Activated CD8-positive, alpha-beta memory T cell treated with anti-CD3 and anti-CD28 coated beads, Interleukin-2, amount 50 U/mL, for 24 hours (primary cell): ENCODE data around the gene CEP192.
"Not testable (repeated sequence)": the region's sequence is repeated elsewhere in the genome, so short reads cannot be mapped to it uniquely, and the experiment has no call there.

Source experiments
- DNase-seq: peaks from one replicate; pipeline ENCODE4 v3.0.0-alpha.2; 2020; ENCODE audit errors: extremely low read depth

Gene CEP192

DNA sequence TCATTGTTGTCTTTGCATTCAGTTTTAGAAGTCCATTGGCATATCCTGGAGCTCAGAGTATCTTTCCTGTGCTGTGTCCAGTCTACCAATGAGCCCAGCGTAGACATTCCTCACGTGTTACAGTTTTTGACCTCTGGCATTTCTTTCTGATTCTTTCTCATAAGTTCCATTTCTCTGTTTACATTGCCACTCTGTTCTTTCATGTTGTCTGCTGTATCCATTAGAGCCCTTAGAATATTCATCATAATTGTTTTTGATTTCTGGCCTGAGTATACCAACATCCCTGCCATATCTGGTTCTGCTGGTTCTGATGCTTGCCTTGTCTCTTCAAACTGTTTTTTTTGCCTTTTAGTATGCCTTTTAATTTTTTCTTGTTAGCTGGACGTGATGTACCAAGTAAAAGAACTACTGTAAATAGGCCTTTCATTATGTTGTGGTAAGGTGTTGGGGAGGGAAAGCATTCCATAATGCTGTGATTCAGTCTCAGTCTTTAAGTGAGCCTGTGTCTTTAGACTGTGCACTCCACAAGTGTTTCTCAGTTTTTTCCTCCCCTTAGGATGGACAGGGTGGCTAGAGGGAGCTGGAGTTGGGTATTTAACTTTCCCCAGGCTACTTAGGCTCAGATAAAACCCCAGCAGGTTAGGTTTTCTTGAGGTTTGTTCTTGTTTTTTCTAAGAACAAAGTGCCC is 35.6 kb downstream of the CEP192 start:
- DNase-seq = no peak

DNA sequence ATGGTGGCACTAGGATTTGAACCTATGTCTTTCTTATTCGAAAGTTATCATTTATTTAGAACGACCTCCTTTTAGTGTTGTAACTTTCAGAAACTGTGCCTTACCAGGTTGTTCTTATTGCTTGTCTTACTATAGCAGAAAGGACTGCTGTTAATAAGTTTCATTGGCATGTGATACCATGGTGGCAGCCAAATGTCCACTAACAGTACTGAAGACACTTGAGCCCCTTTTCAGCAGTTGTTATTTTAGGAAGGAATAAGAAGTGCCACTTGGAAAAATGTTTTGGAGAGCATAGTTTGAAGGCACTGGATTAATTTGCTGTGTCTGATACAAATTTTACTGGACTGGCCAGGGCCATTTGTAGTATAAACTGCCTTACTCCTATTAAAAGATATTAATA is 37.7 kb downstream of the CEP192 start:
- DNase-seq = no peak

GRCh38 chr18:13032173-13032572 is 41.0 kb downstream of the CEP192 start:
- DNase-seq = no peak

- DNase-seq = no peak
Measured at GRCh38 chr18:13035249-13035914, 44.2 kb downstream of the CEP192 start.

DNA sequence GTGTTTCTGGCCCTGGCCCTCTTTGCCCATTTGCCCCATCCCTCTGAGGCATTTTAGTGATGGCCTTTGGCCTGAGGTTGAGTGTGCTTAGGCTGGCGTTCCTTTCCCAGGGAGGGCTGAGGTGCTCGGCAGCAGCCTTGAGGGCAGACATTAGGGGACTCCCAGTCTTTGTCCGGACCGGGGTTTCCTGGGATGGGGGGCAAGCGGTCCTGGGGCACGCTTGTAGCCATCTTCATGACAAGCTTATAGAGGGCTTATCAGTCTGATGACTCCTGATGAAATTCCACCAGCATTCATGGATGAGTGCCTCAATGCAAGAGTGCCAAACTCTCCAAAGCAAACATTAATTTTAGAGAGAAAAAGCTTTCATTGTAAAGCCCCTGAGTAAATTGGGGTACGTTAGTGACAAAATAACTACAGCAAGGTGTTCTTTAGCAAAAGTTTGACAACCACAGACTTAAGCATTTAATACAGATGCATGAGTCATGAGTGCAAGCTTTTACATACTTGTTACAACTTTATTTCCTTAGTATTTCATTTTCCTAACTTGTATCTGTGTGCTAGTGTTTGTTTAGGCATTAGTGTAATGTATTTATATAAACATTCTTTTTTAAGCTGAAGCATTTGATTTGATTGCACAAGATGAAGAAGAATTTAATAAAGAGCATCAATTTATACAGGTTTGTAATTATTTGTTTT is 45.6 kb downstream of the CEP192 start:
- DNase-seq = no peak

DNA sequence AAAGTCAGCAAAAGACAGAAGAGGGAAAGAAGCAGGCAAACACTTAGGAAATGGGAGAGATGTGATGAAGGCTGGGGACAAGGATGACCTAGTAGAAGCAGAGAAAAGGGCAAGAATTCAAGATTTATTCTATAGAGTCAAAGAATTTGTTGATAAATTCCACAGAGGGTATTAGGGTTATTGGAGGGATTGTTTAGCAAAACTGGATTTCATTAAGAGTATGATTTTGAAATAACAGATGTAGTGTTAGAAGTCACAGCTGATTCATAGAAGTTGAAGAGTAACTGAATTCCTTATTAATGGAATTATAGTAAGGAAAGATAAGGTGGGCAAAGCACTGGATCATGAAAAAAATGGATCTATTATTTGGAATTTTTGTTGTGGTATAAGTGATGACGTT is 48.6 kb downstream of the CEP192 start:
- no peak for DNase-seq

DNA sequence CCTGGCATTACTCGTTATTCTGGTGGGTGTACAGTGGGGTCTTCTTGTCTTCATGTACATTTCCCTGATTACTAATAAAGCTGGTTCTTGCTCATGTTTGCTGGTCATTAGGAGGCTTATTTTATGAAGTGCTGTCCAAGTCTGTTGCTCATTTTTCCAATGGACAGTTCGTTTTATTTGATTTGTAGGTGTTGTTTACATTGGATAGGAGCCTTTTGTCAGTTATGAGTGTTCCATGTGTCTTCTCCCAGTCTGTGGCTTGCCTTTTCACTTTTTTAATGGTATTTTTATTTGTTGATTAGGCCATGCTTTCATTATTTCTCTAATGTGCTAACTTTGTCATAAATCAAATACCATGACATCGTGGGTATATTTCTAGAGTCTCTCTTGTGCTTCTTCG is 51.9 kb downstream of the CEP192 start:
- no peak for DNase-seq

- DNase-seq = no peak
Measured at GRCh38 chr18:13048061-13048595, 57.0 kb downstream of the CEP192 start.

GRCh38 chr18:13051159-13051558 is 60.0 kb downstream of the CEP192 start:
- no peak for DNase-seq

DNA sequence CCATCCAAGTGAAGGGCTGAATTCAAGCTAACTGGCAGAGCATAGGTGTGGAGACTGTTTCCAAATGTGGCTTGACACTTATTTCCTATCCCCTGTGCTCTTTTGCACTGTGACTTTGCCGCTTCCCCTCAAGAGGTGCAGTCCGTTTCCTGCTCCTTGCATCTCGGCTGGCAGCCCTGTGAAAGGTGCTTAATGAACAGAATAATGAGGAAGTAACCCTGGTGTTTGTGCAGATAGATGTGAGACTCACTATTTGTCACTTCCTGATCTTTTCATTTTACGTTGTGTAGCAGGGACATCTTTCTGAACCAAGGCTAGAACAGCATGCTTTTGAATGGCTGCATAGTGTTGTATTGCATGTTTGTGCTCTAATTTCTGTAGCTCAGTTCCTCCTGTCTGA is 60.8 kb downstream of the CEP192 start:
- DNase-seq = no peak

GRCh38 chr18:13054336-13054735 is 63.2 kb downstream of the CEP192 start:
- DNase-seq = no peak

DNA sequence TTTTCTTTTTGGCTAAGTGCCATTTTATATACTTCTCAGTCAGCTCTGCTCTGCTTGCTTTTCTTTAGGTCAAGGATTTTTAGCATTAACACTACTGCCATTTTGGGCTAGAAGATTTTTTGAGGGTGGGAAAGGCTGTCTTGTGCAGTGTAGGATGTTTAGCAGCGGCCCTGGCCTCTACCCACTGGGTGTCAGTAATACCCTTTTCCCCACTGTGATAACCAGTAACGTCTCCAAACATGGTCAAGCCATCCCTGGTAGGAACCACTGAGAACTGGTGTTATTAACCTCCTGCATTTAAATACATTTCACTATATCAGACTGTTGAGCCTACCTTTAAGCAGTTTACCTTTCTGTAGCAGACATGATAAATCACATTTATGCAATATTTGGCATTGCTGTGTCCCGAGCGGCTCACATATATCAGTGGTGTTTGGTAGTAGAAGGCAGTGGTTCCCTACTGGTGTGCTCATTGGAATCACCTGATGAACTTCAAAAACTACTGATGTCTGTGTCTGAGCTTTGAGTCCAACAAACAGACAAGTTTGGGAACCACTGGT is 70.5 kb downstream of the CEP192 start:
- DNase-seq = no peak

DNA sequence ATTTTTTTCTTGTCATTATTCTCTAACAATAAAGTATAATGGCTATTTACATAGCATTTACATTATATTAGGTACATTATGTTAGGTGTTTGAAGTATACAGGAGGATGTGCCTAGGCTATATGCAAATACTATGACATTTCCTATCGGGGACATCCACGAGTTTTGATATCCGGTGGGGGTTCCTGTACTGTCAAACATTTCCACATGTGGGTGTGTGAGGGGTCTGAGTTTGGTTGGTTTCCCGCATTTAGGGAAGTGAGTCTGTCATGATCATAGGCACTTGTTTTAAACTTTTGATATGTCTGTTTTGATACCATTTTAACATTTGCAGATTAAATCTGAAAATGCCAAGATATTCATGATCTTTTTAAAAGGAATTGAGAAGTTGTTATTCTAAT is 76.0 kb downstream of the CEP192 start:
- DNase-seq = no peak

DNA sequence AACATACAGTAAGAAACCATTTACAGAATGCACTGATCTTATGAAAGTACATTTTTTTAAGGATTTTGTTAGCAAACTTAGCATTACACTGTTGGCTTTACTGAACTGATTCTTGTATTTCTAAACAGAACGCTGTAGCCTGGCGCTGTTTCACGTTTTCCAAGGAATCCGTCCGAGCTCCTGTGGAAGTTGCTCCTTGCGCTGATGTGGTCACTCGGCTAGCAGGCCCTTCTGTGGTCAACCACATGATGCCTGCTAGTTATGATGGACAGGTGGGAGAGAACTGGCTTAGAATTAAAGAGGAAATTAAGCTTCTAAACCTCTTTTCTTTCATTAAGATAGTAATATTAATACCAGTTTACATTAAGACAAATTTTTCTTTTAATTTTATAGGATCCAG is 76.8 kb downstream of the CEP192 start:
- no peak for DNase-seq

DNA sequence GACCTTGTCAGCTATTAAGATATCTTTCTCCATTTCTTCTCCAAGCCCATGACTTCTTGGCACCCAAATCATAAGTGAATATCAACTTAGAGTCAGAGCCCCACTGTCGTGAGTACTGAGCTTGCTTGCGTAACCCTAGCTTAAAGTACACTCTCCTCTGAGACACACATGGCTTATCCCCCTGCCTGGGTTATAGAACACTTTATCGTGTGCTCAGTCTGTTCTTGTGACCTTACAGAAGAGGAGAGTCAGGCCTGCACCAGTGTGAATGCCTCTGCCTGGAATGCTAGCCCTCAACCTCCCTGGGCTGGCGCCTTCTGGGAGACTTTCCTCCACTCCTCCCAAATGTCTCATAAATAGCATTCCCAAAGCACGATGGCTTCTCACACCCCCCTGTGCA is 79.3 kb downstream of the CEP192 start:
- no peak for DNase-seq

DNA sequence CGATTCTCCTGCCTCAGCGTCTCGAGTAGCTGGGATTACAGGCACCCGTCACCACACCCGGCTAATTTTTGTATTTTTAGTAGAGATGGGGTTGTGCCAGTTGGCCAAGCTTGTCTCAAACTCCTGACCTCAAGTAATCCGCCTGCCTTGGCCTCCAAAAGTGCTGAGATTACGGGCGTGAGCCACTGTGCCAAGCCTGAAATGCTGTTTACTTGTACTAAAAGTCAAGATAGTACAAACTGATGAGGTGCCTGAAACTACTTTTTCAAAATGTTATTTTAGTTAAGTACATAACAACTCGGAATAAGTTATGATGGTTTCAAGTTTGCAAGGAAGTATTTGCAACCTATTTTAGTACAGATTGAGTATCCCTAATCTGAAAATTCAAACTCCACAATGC is 85.7 kb downstream of the CEP192 start:
- DNase-seq = no peak

DNA sequence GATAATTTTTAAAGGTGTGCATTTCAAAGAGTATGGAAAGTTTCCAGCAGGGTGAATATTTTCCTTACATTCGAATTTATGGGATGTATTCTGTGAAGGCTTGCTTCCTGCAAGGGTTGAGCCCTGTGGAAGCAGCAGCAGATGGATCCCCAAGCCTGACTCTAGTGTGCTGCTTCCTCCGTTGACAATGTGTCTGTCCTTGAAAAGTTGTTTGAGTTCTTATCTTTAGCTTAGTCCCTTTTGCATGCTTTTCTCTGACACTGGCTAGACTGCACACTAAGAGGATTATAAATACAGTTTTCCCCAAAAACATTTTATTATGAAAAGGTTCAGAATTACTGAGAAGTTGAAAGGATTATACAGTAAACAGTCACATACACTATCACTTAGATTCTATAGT is 86.3 kb downstream of the CEP192 start:
- DNase-seq = no peak

DNA sequence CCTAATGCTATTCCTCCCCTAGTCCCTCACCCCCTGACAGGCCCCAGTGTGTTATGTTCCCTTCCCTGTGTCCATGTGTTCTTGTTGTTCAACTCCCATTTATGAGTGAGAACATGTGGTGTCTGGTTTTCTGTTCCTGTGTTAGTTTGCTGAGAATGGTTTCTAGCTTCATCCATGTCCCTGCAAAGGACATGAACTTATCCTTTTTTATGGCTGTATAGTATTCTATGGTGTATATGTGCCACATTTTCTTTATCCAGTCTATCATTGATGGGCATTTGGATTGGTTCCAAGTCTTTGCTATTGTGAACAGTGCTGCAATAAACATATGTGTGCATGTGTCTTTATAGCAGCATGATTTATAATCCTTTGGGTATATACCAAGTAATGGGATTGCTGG is 86.9 kb downstream of the CEP192 start:
- not testable (repeated sequence) for DNase-seq

GRCh38 chr18:13086906-13087305 is 95.7 kb downstream of the CEP192 start:
- DNase-seq = no peak

GRCh38 chr18:13095466-13095865 is 104.3 kb downstream of the CEP192 start:
- DNase-seq = no peak

GRCh38 chr18:13096232-13096631 is 105.1 kb downstream of the CEP192 start:
- no peak for DNase-seq

GRCh38 chr18:13096719-13097118 is 105.6 kb downstream of the CEP192 start:
- no peak for DNase-seq

DNA sequence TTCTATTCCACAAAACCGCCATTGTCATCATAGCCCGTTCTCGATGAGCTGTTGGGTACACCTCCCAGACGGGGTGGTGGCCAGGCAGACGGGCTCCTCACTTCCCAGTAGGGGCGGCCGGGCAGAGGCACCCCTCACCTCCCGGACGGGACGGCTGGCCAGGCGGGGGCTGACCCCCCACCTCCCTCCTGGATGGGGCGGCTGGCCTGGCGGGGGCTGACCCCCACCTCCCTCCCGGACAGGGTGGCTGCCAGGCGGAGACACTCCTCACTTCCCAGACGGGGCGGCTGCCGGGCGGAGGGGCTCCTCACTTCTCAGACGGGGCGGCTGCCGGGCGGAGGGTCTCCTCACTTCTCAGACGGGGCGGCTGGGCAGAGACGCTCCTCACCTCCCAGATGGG is 106.9 kb downstream of the CEP192 start:
- DNase-seq = not testable (repeated sequence)
